Measurements from ENCODE around the gene TMEM243.

GRCh38 chr7:87231258-87231657 lies 11.7 kb upstream of the TMEM243 start:
- no peak for TF ChIP-seq CHD2 (IDR thresholded peaks at IDR 0.05; ENCODE audit: borderline replicate concordance, low read depth, low read length)
- TF ChIP-seq, protein P1, sequence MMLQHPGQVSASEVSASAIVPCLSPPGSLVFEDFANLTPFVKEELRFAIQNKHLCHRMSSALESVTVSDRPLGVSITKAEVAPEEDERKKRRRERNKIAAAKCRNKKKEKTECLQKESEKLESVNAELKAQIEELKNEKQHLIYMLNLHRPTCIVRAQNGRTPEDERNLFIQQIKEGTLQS (IDR thresholded peaks at IDR 0.05; ENCODE audit: borderline replicate concordance, extremely low read depth, low read depth, low read length), result no peak
- TF ChIP-seq EP300 (IDR thresholded peaks at IDR 0.05; ENCODE audit: borderline replicate concordance in 1 of 2, control insufficient read depth in 1 of 2, low read depth in 2 of 2, low read length in 2 of 2), result no peak
- TF ChIP-seq RUNX3 (IDR thresholded peaks at IDR 0.05; ENCODE audit: low read length), result no peak
- TF ChIP-seq YY1 (IDR thresholded peaks at IDR 0.05; ENCODE audit: low read depth, low read length), result no peak
- no peak for TF ChIP-seq FOXK2 (IDR thresholded peaks at IDR 0.05)
- no peak for TF ChIP-seq CTCF (IDR thresholded peaks at IDR 0.05 in 2 of 3, conservative IDR thresholded peaks at IDR 0.05 in 1 of 3; ENCODE audit: control insufficient read depth in 2 of 3, extremely low read depth in 1 of 3, insufficient read depth in 1 of 3, low read depth in 3 of 3, low read length in 3 of 3)
- no peak for TF ChIP-seq JUND (IDR thresholded peaks at IDR 0.05; ENCODE audit: low read depth, low read length)
- no peak for TF ChIP-seq LARP7 (IDR thresholded peaks at IDR 0.05)

Data from GM12878 (cell line).